ENCODE data around the gene CDC42BPB. TPM values are rescaled to one million over a fixed set of nuclear protein-coding genes. Genes with fewer than 3 reads are reported as not detected.

CDC42BPB gene
- total RNA-seq, 1 donor from 2014 or later = 102 TPM

- no peak for TF ChIP-seq CTCF (IDR thresholded peaks at IDR 0.05)
- no peaks in the 10 kb centered on the region for H3K9me3 ChIP-seq
- intact Hi-C loops (cut with DNase I) = no loop called here
- DNase-seq (no peak), ATAC-seq (no peak)
- H3K27ac ChIP-seq = no peak overlapping the region
- H3K36me3 ChIP-seq = peaks cover 48% of the 10 kb centered on the region
- H3K27me3 ChIP-seq = no peaks in the 10 kb centered on the region
- peaks cover 2% of the 10 kb centered on the region for H3K4me1 ChIP-seq
- H3K4me3 ChIP-seq = no peak overlapping the region
Measured at GRCh38 chr14:102935756-102936155, 121.6 kb downstream of the CDC42BPB start.

- no peak for TF ChIP-seq CTCF (IDR thresholded peaks at IDR 0.05)
- Histone ChIP-seq H3K27me3 (peaks cover 12% of the 10 kb centered on the region), H3K36me3 (peaks cover 30% of the 10 kb centered on the region), H3K9me3 (no peaks in the 10 kb centered on the region), H3K4me3 (no peak overlapping the region), H3K27ac (no peak overlapping the region), H3K4me1 (peaks cover 12% of the 10 kb centered on the region)
- DNase-seq (no peak), ATAC-seq (no peak)
- intact Hi-C loops (cut with DNase I) = no loop called here
Measured at GRCh38 chr14:102933618-102934231, 123.6 kb downstream of the CDC42BPB start.

- no peak for DNase-seq
- Histone ChIP-seq H3K36me3 (peaks cover 19% of the 10 kb centered on the region), H3K27ac (no peak overlapping the region), H3K4me3 (no peak overlapping the region), H3K4me1 (peaks cover 15% of the 10 kb centered on the region), H3K27me3 (peaks cover 15% of the 10 kb centered on the region), H3K9me3 (no peaks in the 10 kb centered on the region)
- TF ChIP-seq CTCF (IDR thresholded peaks at IDR 0.05) = no peak
- no peak for ATAC-seq
- intact Hi-C loops (cut with DNase I) = no loop called here
Measured at GRCh38 chr14:102932484-102933248, 124.7 kb downstream of the CDC42BPB start.

GRCh38 chr14:102931580-102932285 lies 125.6 kb downstream of the CDC42BPB start:
- Histone ChIP-seq H3K4me3 (no peak overlapping the region), H3K4me1 (peaks cover 15% of the 10 kb centered on the region), H3K27me3 (peaks cover 15% of the 10 kb centered on the region), H3K36me3 (peaks cover 17% of the 10 kb centered on the region), H3K9me3 (no peaks in the 10 kb centered on the region), H3K27ac (no peak overlapping the region)
- no peak for ATAC-seq
- intact Hi-C loops (cut with DNase I) = no loop called here
- DNase-seq = no peak
- TF ChIP-seq CTCF (IDR thresholded peaks at IDR 0.05) = no peak

GRCh38 chr14:102930753-102931579 lies 126.4 kb downstream of the CDC42BPB start:
- Histone ChIP-seq H3K9me3 (no peaks in the 10 kb centered on the region), H3K4me3 (no peak overlapping the region), H3K36me3 (peaks cover 17% of the 10 kb centered on the region), H3K27me3 (peaks cover 15% of the 10 kb centered on the region), H3K4me1 (peaks cover 15% of the 10 kb centered on the region), H3K27ac (no peak overlapping the region)
- DNase-seq (no peak), ATAC-seq (no peak)
- no peak for TF ChIP-seq CTCF (IDR thresholded peaks at IDR 0.05)
- intact Hi-C loops (cut with DNase I) = no loop called here

Data from upper lobe of right lung (tissue), 1 donor.